GM12878 (cell line): ENCODE data around the gene MRM1. TPM values are rescaled to one million over a fixed set of nuclear protein-coding genes. Genes with fewer than 3 reads are reported as not detected.
A peak's percentile ranks its signal among the peaks of the same experiment; 100 is the strongest.

Experiments
- BACH1 ChIP-seq: fragments of 450-650 bp; IDR thresholded peaks from 2 replicates; pipeline ENCODE4 v1.6.1; 2017; ENCODE audit warnings: mild to moderate bottlenecking, borderline replicate concordance
- BMI1 ChIP-seq: fragments of 450-650 bp; IDR thresholded peaks from 2 replicates; pipeline ENCODE4 v1.6.1; 2016; ENCODE audit warnings: mild to moderate bottlenecking, moderate library complexity, borderline replicate concordance
- CBX3 ChIP-seq: fragments of 200-600 bp; sonication (generic); IDR thresholded peaks from 2 replicates; pipeline ENCODE4 v1.6.1; 2016; ENCODE audit warnings: low read depth, borderline replicate concordance
- CBX5 ChIP-seq: sonication (generic); IDR thresholded peaks from 2 replicates; pipeline ENCODE4 v1.6.1; 2016; ENCODE audit warnings: low read depth, moderate library complexity, mild to moderate bottlenecking, inconsistent platforms
- CHD1 ChIP-seq: IDR thresholded peaks from 2 replicates; pipeline ENCODE4 v1.6.1; 2012; ENCODE audit warnings: low read depth, low read length, improper control_type of control experiment
- CREM ChIP-seq: IDR thresholded peaks from 2 replicates; pipeline ENCODE4 v1.6.1; 2014; ENCODE audit warnings: antibody characterized with exemption, low read depth
- EGR1 ChIP-seq, 2 experiments: IDR thresholded peaks; 1 replicate in 1 of 2; 2 replicates in 1 of 2; pipeline ENCODE4 v1.6.1; 2011 to 2012; ENCODE audit warnings: low read depth in 2 of 2, low read length in 2 of 2, borderline replicate concordance in 1 of 2, mild to moderate bottlenecking in 1 of 2, moderate library complexity in 1 of 2
- FOS ChIP-seq: IDR thresholded peaks from 3 replicates; pipeline ENCODE4 v1.6.1; 2011; ENCODE audit warnings: borderline replicate concordance; ENCODE audit not compliant: insufficient read length; ENCODE audit errors: extremely low read depth
- GABPA ChIP-seq: IDR thresholded peaks from 2 replicates; pipeline ENCODE4 v1.6.1; 2014; ENCODE audit warnings: antibody characterized with exemption, low read depth, mild to moderate bottlenecking, inconsistent platforms
- IKZF1 ChIP-seq: fragments of 450-650 bp; conservative IDR thresholded peaks from 2 replicates; pipeline ENCODE4 v1.6.1; 2017; ENCODE audit warnings: antibody characterized with exemption, mild to moderate bottlenecking
- JUND ChIP-seq: IDR thresholded peaks from 2 replicates; pipeline ENCODE4 v1.6.1; 2012; ENCODE audit warnings: low read depth, mild to moderate bottlenecking, low read length, improper control_type of control experiment, moderate library complexity
- KLF5 ChIP-seq: fragments of 450-650 bp; IDR thresholded peaks from 2 replicates; pipeline ENCODE4 v1.6.1; 2014; ENCODE audit warnings: mild to moderate bottlenecking; ENCODE audit not compliant: partially characterized antibody
- NR2C1 ChIP-seq: fragments of 450-650 bp; IDR thresholded peaks from 2 replicates; pipeline ENCODE4 v1.6.1; 2017; ENCODE audit warnings: antibody characterized with exemption, mild to moderate bottlenecking, moderate library complexity
- PAX5 ChIP-seq: IDR thresholded peaks from 2 replicates; pipeline ENCODE4 v1.6.1; 2011; ENCODE audit warnings: low read depth, low read length, borderline replicate concordance
- RBBP5 ChIP-seq: fragments of 200-600 bp; sonication (generic); conservative IDR thresholded peaks from 2 replicates; pipeline ENCODE4 v1.6.1; 2016
- SMAD1 ChIP-seq: fragments of 450-650 bp; IDR thresholded peaks from 2 replicates; pipeline ENCODE4 v1.6.1; 2018; ENCODE audit warnings: mild to moderate bottlenecking, low read depth; ENCODE audit not compliant: partially characterized antibody
- SMC3 ChIP-seq: IDR thresholded peaks from 2 replicates; pipeline ENCODE4 v1.6.1; 2011; ENCODE audit warnings: low read length, improper control_type of control experiment, borderline replicate concordance
- TCF12 ChIP-seq: IDR thresholded peaks from 2 replicates; pipeline ENCODE4 v1.6.1; 2011; ENCODE audit warnings: low read depth, mild to moderate bottlenecking, low read length
- ZBED1 ChIP-seq: IDR thresholded peaks from 2 replicates; pipeline ENCODE4 v1.6.1; 2016; ENCODE audit warnings: borderline replicate concordance
- ZNF384 ChIP-seq: IDR thresholded peaks from 2 replicates; pipeline ENCODE4 v1.6.1; 2012; ENCODE audit warnings: low read depth, mild to moderate bottlenecking, low read length, improper control_type of control experiment, borderline replicate concordance
- polyA plus RNA-seq, 11 experiments: library from polyadenylated mRNA; depleted of rRNA in 4 of 11; unstranded in 6 of 11; stranded (reverse) in 5 of 11; fragments of >200 nt; fragmentation: Nextera tagmentation in 4 of 11; fragmentation: Illumina TruSeq in 1 of 11; extraction: Ambion mirVana in 4 of 11; extraction: Trizol in 1 of 11; gene quantifications; 1 replicate in 1 of 11; 2 replicates in 10 of 11; pipeline versions ENCODE4 v1.2.1 to v1.2.3, GENCODE V29; 2011 to 2016; ENCODE audit warnings: inconsistent platforms in 2 of 11, missing spikeins in 2 of 11, low read depth in 1 of 11
- total RNA-seq, 4 experiments: library from RNA; depleted of rRNA in 3 of 4; stranded (reverse); fragments of >200 nt in 3 of 4; fragmentation: Illumina TruSeq in 1 of 4; extraction: Trizol in 1 of 4; gene quantifications; 2 replicates each; pipeline versions ENCODE4 v1.2.1 to v1.2.3, GENCODE V29; 2013 to 2021
- TF ChIP-seq, protein P1 (sequence below): fragments of 450-650 bp; IDR thresholded peaks from 2 replicates; pipeline ENCODE4 v1.6.1; 2016; ENCODE audit warnings: mild to moderate bottlenecking, moderate library complexity, borderline replicate concordance
- TF ChIP-seq, protein P2 (sequence below): IDR thresholded peaks from 2 replicates; pipeline ENCODE4 v1.6.1; 2011; ENCODE audit warnings: borderline replicate concordance, low read depth, mild to moderate bottlenecking, moderate library complexity, low read length; ENCODE audit not compliant: insufficient read depth, poor library complexity, severe bottlenecking
- TF ChIP-seq, protein P3 (sequence below): fragments of 450-650 bp; IDR thresholded peaks from 2 replicates; pipeline ENCODE4 v1.6.1; 2017; ENCODE audit warnings: antibody characterized with exemption, mild to moderate bottlenecking, moderate library complexity

The MRM1 gene
- total and polyA plus RNA-seq, 10 of the 15 experiments (the other 5 are each of a cell fraction or from before 2014, with no cell fraction given): 0.23 to 16.9 (median 13.2) TPM

DNA sequence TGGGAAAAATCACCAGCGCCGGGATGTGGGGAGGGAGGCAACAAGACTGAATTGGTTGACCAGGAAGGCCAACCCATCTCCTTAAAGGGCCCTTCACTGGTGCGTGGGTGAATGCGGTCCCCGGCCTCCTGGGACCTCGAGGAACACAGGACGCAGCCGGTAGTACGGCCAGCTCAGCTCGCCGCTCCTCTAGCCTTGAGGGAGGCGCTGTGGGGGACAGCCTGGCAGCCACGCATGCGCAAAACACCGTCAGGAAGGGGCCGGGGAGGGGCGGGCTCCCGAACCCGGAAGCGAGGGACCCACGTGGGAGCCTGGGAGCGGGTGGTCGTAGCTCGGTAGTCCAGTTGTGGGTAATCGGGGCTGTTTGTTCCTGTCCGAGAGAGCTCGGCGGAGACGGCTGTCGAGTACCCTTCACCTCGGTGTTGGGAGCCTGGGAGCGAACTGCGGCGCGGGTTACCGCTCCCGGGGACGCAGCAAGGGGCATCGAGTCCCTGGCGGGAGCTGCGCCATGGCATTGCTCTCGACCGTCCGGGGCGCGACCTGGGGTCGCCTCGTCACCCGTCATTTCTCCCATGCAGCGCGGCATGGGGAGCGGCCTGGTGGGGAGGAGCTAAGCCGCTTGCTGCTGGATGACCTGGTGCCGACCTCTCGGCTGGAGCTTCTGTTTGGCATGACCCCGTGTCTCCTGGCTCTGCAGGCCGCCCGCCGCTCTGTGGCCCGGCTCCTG, at the start of gene MRM1 (continued):
- TF ChIP-seq, protein P1, sequence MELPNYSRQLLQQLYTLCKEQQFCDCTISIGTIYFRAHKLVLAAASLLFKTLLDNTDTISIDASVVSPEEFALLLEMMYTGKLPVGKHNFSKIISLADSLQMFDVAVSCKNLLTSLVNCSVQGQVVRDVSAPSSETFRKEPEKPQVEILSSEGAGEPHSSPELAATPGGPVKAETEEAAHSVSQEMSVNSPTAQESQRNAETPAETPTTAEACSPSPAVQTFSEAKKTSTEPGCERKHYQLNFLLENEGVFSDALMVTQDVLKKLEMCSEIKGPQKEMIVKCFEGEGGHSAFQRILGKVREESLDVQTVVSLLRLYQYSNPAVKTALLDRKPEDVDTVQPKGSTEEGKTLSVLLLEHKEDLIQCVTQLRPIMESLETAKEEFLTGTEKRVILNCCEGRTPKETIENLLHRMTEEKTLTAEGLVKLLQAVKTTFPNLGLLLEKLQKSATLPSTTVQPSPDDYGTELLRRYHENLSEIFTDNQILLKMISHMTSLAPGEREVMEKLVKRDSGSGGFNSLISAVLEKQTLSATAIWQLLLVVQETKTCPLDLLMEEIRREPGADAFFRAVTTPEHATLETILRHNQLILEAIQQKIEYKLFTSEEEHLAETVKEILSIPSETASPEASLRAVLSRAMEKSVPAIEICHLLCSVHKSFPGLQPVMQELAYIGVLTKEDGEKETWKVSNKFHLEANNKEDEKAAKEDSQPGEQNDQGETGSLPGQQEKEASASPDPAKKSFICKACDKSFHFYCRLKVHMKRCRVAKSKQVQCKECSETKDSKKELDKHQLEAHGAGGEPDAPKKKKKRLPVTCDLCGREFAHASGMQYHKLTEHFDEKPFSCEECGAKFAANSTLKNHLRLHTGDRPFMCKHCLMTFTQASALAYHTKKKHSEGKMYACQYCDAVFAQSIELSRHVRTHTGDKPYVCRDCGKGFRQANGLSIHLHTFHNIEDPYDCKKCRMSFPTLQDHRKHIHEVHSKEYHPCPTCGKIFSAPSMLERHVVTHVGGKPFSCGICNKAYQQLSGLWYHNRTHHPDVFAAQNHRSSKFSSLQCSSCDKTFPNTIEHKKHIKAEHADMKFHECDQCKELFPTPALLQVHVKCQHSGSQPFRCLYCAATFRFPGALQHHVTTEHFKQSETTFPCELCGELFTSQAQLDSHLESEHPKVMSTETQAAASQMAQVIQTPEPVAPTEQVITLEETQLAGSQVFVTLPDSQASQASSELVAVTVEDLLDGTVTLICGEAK: peak; percentile 69; the same call in 1 of the 2 replicates
- TF ChIP-seq CBX5 (no peak), SMC3 (no peak), SMAD1 (peak; percentile 55), KLF5 (no peak), GABPA (no peak), FOS (no peak), TCF12 (no peak), ZNF384 (no peak), ZBED1 (no peak), CHD1 (no peak), NR2C1 (no peak), RBBP5 (no peak), CREM (peak; percentile 35; the same call in 1 of the 2 replicates), BACH1 (no peak), CBX3 (no peak), BMI1 (no peak), JUND (no peak), EGR1 (IDR thresholded peaks at IDR 0.05; ENCODE audit: borderline replicate concordance in 1 of 2, low read depth in 2 of 2, low read length in 2 of 2) (peak in 1 of 2 experiments; percentile 76; a peak in 2 of 3 replicates), IKZF1 (peak; percentile 74), PAX5 (no peak; the same call in 1 of the 2 replicates)
- TF ChIP-seq, protein P2, sequence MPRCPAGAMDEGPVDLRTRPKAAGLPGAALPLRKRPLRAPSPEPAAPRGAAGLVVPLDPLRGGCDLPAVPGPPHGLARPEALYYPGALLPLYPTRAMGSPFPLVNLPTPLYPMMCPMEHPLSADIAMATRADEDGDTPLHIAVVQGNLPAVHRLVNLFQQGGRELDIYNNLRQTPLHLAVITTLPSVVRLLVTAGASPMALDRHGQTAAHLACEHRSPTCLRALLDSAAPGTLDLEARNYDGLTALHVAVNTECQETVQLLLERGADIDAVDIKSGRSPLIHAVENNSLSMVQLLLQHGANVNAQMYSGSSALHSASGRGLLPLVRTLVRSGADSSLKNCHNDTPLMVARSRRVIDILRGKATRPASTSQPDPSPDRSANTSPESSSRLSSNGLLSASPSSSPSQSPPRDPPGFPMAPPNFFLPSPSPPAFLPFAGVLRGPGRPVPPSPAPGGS: no peak
- TF ChIP-seq, protein P3, sequence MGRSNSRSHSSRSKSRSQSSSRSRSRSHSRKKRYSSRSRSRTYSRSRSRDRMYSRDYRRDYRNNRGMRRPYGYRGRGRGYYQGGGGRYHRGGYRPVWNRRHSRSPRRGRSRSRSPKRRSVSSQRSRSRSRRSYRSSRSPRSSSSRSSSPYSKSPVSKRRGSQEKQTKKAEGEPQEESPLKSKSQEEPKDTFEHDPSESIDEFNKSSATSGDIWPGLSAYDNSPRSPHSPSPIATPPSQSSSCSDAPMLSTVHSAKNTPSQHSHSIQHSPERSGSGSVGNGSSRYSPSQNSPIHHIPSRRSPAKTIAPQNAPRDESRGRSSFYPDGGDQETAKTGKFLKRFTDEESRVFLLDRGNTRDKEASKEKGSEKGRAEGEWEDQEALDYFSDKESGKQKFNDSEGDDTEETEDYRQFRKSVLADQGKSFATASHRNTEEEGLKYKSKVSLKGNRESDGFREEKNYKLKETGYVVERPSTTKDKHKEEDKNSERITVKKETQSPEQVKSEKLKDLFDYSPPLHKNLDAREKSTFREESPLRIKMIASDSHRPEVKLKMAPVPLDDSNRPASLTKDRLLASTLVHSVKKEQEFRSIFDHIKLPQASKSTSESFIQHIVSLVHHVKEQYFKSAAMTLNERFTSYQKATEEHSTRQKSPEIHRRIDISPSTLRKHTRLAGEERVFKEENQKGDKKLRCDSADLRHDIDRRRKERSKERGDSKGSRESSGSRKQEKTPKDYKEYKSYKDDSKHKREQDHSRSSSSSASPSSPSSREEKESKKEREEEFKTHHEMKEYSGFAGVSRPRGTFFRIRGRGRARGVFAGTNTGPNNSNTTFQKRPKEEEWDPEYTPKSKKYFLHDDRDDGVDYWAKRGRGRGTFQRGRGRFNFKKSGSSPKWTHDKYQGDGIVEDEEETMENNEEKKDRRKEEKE: no peak
